Fibroblast of the conjunctiva (primary cell): ENCODE results near the gene BACH1.
"Not testable (repeated sequence)": the region's sequence is repeated elsewhere in the genome, so short reads cannot be mapped to it uniquely, and the experiment has no call there.

Source experiments
- DNase-seq: peaks from one replicate; pipeline ENCODE4 v3.0.0-alpha.2; 2010; ENCODE audit warnings: low read depth

Gene BACH1

DNA sequence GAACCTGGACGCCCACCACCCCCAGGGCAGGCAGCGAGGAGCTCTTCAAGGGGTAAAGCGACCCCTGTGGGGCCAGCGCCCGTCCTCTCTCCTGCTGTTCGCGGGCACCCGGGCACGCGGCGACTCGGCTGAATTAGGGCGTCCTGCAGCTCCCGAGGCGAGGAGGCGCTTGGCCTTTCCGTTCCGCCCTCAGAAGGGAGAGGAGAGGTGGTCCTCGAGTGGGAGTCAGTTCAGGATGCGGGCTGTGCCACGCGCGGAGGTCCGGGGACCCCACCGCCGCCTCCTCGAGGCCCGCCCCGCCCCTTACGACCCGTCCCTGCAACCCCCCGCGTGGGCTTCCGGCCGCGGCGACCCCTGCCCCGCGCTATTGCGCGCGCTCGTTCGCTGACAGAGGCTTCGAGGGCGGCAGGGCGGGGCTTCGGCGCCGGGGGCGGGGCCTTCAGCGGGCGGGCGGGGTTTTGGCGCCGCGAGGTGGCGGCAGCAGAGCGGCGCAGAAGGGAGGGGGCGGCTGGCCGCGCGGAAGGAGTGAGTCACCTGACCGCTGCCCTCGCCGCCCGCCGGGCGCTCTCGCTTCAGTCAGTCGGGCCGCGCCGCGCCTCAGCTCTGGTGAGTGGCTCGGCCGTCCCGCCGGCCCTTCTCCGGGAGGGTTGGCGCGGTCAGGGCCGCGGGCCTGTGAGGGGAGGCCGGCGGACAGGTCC is at the start of gene BACH1:
TSS of gene BACH1 (plus strand) at position 575 of the 698 bp plus-strand sequence. CDS start 22,359 bp downstream, outside the sequence.
- DNase-seq, result peak; percentile 88

DNA sequence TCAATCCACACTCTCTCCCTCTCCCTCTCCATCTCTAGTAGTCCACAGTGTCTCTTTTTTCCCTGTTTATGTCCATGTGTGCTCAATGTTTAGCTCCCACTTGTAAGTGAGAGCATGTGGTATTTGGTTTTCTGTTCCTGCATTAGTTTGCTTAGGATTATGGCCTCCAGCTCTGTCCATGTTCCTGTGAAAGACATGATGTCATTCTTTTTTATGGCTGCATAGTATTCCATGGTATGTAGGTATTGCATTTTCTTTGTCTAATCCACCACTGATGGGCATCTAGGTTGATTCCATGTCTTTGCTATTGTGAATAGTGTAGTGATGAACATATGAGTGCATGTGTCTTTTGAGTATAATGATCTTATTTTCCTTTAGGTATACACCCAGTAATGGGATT is 49.4 kb upstream of the BACH1 start:
- DNase-seq, result not testable (repeated sequence)

DNA sequence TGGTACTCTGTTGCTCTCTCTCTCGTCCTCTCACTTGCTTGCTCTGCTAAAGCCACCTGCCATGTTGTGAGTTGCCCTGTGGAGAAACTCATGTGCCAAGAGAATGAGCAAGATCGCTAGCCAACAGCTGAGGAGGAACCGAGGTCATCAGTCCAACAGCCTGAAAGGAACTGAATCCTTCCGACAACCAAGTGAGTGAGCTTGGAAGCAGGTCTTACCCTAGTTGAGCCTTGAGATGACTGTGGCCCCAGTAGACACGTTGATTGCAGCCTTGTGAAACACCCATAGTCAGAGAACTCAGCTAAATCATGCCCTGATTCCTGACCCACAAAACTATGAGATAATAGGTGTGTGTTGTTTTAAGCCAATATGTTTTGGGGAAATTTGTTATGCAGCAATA is 48.1 kb upstream of the BACH1 start:
- DNase-seq, result no peak

DNA sequence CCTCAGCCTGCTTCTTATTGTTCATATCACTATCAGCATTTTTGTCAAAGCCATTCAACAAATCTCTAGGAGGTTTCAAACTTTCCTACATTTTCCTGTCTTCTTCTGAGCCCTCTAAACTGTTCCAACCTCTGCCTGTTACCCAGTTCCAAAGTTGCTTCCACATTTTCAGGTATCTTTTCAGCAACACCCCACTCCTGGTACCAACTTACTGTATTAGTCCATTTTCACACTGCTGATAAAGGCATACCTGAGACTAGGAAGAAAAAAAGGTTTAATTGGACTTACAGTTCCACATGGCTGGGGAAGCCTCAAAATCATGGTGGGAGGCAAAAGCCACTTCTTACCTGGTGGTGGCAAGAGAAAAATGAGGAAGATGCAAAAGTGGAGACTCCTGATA is 44.9 kb upstream of the BACH1 start:
- not testable (repeated sequence) for DNase-seq

DNA sequence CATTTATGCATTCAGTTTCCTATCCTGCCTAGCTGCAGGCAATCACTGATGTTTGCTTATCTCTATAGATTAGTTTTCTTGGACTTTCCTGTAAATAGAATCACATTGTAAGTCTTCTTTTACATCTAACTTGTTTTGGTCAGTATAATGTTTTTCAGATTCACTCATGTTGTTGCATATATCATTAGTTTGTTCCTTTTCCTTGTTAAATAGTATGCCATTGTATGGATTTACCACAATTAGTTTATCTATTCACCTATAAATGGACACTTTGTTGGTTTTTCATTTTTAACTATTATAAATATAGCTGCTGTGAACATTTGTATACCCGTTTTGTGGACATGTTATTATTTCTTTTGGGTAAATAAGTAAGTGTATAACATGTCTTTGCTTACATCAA is 44.2 kb upstream of the BACH1 start:
- no peak for DNase-seq

DNA sequence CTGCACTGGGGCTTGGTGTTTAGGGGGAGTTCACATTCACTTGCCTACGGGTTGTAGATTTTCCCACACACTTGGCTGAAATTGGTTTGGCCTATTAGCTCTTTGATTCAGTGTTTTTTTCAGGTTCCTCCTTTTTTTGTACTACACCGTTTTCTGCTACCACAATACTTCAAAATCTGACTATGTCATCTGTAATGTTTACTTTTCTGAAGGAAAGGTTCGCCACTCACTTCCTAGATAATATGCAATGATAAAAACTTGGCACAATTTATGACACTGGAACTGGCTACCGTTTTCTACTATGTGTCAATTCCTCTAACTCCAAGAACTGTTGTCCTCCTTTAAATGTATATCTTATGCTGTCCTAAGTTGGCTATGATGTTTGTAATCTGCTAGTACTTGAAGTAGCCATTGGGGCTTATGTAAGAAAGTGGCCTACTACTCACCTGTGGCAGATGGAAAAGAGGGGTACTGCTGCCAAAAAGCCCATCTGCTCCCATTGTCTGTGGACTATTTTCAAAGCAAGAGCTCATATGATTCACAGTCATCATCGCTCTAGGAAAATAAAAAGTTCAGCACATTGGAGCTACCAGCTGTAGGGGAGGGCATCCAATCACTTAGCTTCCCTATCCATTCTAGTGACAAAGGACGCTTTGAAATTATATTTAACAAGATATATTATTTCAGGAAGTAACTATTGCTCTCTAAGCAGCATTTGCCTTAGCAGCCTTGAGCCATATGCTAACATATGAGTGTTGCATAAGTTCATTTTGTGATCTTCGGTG is 42.4 kb upstream of the BACH1 start:
- DNase-seq, result no peak

DNA sequence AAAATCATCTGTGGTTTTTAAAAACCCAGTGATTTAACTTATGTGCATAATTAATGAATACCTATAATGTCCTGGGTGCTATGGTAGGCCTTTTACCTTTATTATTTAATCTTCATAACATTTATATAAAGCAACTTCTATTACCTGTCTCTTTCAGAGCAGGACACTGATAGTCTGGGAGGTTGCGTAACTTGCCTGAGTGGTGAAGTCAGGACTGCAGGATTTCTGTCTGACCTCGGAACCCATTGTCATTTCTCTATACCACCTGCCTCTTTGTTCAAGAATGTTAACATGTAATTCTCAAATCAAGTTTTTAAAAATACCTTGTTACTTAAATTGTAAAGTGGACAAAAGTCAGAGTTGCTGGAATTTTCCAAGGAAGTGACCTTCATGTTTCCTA is 41.0 kb upstream of the BACH1 start:
- DNase-seq, result no peak

DNA sequence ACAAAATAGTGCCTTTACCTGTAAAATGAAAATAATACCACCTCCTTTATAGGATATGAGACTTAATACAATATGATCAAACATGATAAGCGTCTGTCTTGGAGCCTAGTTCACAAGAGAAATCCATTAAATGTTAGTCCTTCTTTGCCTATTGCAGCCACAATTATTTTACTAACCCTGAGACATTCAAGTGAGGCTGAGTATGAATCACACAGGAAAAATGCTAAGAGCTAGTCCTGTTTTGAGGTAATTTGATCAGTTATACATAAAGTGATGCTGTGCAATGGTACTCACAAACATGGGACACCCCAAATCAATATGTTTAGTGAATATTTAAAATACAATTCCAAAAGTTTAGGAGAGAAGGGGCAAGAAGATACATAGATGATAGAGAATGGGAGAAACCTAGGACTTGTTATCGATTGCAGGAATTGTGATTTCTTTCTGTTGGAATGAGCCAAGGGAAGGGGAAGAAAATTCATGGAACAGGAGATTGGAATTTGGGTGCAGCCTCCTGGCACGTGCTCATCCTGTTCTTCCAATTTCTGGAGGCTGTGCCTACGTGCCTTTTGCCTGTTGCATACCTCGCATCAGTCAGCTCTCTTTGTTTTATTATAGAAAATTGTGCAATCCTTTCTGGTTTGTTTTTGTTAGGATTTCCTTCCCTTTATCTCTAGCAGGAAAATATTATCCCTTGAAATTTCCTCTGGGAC is 39.9 kb upstream of the BACH1 start:
- DNase-seq, result peak; percentile 16

DNA sequence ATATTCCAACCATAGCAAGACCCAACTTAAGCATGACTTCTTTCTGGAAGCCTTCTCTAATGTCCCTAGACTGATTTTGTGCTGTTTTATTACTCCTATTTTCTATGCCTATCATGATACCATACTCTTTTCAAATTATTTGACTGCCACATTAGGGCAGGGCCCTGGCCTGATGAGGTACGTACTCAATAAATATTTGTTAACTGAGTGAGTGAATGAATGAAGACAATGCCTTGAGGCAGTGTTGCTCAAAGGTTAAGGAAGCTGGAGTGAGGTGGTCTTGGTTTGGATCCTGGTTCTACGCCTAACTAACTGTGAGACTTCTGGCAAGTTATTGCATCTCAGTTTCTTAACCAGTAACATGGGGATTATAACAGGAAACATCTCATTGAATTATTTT is 38.3 kb upstream of the BACH1 start:
- no peak for DNase-seq

DNA sequence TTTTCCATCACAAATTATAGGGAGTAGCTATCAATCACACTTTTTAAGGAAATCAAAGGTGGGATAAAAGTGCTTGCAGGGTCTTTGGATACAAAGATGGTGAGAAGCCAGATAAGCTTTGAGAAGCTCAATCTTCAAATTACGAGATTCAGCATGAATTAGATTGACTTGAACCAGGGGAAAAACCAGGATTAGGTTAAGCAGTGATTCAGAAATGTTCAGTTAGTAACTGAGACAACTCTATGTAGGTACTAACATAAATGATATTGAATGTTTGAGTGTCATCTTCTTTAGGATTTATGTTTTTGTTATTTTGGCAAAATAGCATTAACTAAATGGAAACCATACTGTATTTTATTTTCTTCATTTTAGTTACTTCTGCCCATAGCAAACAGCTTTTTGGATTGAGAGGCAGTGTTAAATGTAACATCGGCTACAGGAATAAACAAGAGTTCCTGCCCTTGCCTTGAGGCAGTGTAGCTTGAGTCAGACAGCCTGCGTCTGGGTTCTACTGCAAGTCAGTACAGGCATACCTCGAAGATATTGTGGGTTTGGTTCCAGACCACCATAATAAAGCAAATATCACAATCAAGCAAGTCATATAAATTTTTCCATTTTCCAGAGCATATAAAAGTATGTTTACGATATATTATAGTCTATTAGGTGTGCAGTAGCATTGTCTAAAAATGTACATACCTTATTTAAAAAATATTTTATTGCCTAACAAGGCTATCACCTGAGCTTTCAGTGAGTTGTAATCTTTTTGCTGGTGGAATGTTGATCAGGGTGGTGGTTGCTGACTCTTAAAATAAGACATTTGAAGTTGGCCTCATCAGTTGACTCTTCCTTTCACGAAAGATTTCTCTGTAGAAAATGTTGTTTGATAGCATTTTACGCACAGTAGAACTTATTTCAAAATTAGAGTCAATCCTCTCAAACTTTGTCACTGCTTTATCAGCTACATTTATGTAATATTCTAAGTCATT is 36.9 kb upstream of the BACH1 start:
- DNase-seq, result no peak

DNA sequence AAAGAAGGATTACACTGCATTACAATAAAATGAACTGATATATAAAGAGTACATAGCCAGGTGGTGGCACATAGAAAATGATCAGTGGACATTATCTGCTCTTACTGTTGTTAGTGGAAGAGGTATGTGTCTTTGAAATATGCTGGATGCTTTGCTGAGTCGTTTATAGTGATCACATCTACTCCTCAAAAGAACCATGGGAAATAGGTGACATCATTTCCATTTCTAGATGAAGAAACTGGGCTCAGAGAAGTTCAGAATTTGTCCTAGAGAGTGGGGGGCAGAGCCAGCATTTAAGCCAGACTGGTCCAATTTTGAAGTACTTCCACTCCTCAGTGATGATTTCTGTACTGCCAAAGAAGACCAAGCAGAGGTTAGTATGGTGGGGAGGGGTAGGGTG is 34.0 kb upstream of the BACH1 start:
- DNase-seq, result no peak

DNA sequence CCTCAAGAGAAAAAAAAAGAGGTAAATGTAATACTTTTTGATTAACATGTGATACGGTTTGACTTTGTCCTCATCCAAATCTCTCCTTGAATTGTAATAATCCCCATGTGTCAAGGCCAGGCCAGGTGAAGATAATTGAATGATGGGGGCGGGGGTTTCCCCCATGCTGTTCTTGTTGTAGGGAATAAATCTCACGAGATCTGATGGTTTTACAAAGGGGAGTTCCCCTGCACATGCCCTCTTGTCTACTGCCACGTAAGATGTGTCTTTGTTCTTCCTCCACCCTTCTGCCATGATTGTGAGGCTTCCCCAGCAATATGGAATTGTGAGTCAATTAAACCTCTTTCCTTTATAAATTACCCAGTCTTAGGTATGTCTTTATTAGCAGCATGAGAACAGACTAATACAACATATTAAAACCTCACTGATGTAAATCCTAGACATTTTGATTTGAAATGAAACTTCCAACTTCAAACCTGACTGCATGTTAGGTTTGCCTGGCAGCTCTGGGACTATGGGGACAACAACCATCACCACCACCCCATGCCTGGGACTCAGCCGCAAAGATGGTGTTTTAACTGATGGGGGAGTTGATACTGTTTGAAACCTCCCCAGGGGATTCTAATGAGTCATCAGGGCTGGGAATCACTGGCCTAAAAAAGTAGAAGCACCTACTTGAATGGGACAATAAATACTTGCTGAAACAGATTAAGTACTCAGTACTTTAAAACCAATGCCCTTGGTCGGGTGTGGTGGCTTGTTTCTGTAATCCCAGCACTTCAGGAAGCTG is 32.8 kb upstream of the BACH1 start:
- DNase-seq, result no peak

DNA sequence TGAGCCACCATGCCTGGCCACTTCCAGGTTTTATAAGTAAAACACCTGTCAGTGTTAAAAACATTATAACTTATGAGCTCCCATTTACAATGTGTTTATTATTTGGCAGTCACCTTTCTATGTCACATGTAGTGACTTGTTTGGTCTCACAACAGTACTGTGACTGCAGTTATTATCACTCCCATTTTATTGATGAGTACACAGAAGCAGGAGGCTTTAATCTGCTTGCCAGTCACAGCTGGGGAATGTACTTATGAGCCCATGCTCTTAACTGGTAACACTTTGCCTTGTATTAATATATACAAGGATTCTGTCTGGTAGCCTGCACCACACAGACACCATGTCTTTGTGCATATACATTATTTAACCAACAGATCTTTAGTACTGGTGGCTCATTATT is 31.1 kb upstream of the BACH1 start:
- DNase-seq, result no peak

DNA sequence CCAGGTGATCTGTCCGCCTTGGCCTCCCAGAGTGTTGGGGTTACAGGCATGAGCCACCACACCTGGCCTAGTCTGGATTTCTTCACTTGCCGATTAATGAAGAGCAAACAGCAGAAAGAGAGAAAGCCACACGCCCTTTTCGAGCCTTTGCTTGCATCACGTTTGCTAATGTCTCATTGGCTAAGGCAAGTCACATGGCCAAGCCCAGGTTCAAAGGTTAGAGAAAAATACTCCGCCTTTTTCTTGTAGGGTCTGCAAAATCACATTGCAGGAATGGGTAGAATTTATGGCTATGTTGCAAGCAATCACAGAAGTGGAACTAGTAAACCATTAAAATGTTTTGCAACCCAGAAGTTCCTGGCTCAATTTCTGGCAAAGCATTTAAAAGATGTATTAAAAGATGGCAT is 26.8 kb upstream of the BACH1 start:
- DNase-seq, result no peak

DNA sequence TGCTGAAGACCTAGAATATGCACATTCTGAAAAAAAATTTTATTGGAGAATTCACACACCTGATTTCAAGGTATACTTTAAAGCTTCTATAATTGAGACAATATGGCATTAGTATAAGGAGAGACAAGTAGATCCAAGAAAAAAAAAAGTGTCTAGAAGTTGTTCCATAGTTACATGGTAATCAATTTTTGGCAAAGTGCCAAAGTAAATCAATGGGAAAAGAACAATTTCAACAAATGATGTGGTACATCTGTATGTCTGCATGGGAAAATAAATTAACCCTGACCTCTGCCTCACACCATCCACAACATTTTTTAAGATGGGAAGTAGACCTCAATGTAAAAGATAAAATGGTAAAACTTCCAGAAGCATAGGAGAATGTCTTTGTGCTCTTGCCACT is 21.3 kb upstream of the BACH1 start:
- no peak for DNase-seq

DNA sequence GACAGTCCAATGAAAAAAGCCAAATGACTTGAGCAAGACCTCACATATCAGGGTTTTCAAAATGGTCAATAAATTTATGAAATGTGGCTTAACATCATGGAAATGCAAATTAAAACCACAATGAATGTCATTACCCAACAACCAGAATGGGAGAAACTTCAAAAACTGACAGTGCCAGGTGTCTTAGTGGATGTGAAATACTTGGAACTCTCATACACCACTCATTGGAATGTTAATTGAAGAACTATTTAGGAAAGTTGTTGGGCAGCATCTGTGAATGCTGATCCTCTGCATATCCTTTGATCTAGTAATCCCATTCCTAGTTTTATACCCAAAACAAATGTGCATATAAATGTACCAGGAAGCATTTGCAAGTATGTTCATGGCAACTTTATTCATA is 19.2 kb upstream of the BACH1 start:
- DNase-seq, result no peak

DNA sequence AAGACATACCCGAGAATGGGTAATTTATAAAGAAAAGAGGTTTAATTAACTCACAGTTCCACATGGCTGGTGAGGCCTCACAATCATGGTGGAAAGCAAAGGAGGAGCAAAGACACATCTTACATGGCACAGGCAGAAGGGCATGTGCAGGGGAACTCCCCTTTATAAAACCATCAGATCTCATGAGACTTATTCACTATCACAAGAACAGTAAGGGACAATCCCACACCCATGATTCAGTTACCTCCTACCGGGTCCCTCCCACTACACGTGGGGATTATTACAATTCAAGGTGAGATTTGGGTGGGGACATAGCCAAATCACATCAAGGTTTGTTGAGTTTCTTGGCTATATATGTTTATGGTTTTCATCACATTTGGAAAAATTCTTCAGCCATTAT is 16.9 kb upstream of the BACH1 start:
- not testable (repeated sequence) for DNase-seq

DNA sequence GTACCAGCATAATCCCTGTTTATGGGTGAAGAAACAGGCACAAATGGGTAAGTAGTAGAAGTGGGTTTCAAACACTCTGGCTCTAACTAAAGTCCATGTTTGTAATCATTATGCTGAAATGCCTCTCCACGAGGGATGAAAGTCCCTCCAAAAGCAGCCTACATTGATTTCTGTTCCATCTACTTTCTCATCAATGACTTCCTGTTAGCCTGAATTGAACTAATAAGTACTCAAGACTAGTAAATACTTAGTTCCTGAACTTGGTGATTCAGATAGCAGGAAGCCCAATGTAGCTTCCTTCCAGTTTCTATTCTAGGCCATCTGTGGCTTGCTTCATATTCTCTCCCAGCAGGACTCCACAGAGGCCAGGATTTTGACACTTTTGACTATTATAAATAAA is 11.3 kb upstream of the BACH1 start:
- DNase-seq, result no peak

DNA sequence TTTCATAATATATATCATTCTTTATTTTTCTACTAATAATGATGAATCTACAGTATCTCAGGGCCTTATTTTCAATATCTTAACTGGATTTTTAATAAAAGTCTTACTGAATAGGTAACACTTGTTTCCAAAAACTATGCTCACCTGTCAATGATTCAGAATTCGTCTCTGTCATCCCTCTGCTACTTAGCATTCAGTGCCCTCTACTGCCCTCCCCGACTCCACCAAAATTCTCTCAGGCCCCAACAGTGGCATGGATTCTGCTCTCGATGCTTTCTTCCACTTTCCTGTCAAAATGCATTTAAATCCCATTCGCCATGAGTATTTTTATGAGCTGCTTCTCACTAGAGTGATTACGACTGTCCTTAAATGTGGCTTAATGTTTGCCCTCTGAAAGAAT is 10.5 kb upstream of the BACH1 start:
- DNase-seq, result no peak

DNA sequence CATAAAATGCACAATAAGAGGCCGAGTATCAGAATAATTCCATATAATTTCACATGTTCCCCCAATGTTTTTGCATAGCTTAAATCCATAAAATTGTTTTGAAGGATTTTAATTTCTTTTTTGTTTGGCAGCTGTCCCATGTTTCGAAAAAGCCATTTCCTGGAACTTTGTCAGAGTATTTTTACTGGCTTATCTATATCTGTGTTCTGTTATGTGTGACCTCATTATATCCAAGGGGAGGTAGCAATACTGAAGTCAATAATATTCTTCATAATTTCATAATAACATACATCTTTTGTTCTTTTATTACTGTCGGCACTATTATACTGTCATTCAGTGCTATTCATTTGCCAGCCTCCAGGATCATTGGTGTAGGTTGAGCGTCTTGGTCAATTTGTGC is 9.4 kb upstream of the BACH1 start:
- DNase-seq, result no peak

DNA sequence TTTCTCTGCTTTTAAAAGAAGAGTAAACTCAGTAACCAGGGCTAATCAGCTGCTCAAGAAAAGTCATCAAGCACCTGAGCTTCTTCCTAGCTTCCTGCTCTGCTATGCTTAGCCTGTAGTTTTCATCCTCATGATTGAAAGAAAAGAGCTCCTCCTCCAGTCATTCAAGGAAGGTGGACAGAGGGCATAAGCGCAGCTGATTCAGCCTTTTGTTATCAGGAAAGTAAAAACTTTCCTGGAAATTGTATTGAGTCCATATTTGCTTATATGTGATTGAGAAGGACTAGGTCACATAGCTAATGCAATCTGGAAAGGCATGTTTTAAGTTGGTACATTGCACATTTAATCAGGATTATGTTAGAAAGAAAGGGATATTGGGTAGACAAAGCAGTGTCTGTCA is 8.5 kb upstream of the BACH1 start:
- DNase-seq, result no peak
